Testis (tissue), 3 donors: ENCODE measurements around the gene OLR1. TPM values are rescaled to one million over a fixed set of nuclear protein-coding genes. Genes with fewer than 3 reads are reported as not detected.

Experiments used
- DNase-seq: peaks from one replicate; pipeline ENCODE4 v3.0.0-alpha.2; 2019
- H3K27ac ChIP-seq, 2 donors: fragments of 200-600 bp; sonication (generic); one replicate each; pipeline ENCODE4 v1.5.1; 2019
- H3K27me3 ChIP-seq: fragments of 200-600 bp; sonication (generic); one replicate; pipeline ENCODE4 v1.5.1; 2019
- H3K36me3 ChIP-seq: fragments of 200-600 bp; sonication (generic); one replicate; pipeline ENCODE4 v1.5.1; 2017; ENCODE audit warnings: low read depth; ENCODE audit errors: missing control alignments
- H3K4me1 ChIP-seq: fragments of 200-600 bp; sonication (generic); one replicate; pipeline ENCODE4 v1.5.1; 2019
- H3K4me3 ChIP-seq, 2 donors: fragments of 200-600 bp; sonication (generic); one replicate each; pipeline ENCODE4 v1.5.1; 2017 to 2019
- H3K9me3 ChIP-seq: fragments of 200-600 bp; sonication (generic); one replicate; pipeline ENCODE4 v1.5.1; 2017
- CTCF ChIP-seq, 3 experiments: fragments of 450-650 bp in 2 of 3; fragments of 200-600 bp in 1 of 3; sonication (generic) in 1 of 3; IDR thresholded peaks; one replicate each; pipeline ENCODE4 v1.5.1; 2016 to 2019; ENCODE audit warnings: antibody characterized with exemption in 3 of 3, mild to moderate bottlenecking in 2 of 3, moderate library complexity in 1 of 3
- POLR2A ChIP-seq: fragments of 450-650 bp; IDR thresholded peaks from one replicate; pipeline ENCODE4 v1.6.1; 2017; ENCODE audit warnings: antibody characterized with exemption, mild to moderate bottlenecking, moderate library complexity
- WGBS, 2 donors: methylation state at CpG; one replicate each; pipeline ENCODE4 v1.1.5; 2018; 5-methylcytosine and 5-hydroxymethylcytosine counted together
- intact Hi-C: fragments of 100-400 bp; cut with DNase I; formaldehyde crosslinking; loops from one replicate; pipeline ENCODE4 v1.15.1; 2023; ENCODE audit warnings: low total_unique reads
- polyA plus RNA-seq: library from polyadenylated mRNA; stranded (reverse); fragments of 350-450 nt; fragmentation: Illumina TruSeq; extraction: RNeasy Lipid Tissue Mini Kit (QIAGEN cat#74804); gene quantifications from one replicate; pipeline ENCODE4 v1.2.3, GENCODE V29; 2014; ENCODE audit warnings: low read depth, low replicate concordance; ENCODE audit not compliant: insufficient read depth
- total RNA-seq, 2 donors: library from RNA; depleted of rRNA; stranded (reverse); fragments of >200 nt; gene quantifications; one replicate each; pipeline ENCODE4 v1.2.3, GENCODE V29; 2016

Gene OLR1
- total and polyA plus RNA-seq, 3 donors from 2014 or later, result 0.87 to 5.9 (median 2.5) TPM

DNA sequence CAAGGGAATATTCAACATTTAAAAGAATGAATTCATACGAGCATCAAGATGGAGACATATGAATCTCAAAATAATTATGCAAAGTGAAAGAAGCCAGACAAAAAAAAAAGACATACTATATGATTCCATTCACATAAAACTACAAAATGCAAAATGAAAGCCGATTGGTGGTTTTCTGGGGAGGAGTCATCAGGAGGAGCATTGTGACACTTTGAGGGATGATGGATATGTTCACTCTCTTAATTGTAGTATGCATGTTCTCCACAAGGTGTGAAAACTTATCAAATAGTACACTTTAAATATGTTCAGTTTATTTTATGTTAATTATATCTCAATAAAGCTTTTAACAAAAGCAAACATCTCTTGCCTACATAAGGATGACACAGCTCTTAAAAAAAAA, 13.5 kb downstream of the OLR1 start:
- intact Hi-C loops, result no loop called here
- DNase-seq, result no peak
- Histone ChIP-seq H3K9me3 (no peaks in the 10 kb centered on the region), H3K4me1 (peaks cover 4% of the 10 kb centered on the region), H3K27me3 (no peaks in the 10 kb centered on the region), H3K4me3 (no peak overlapping the region), H3K27ac (no peak overlapping the region), H3K36me3 (no peaks in the 10 kb centered on the region)
- no peak for TF ChIP-seq POLR2A
- TF ChIP-seq CTCF (IDR thresholded peaks at IDR 0.05), result no peak
- WGBS, 2 donors, result 90 to 92% methylated on average over 2 of the region's 2 CpGs

DNA sequence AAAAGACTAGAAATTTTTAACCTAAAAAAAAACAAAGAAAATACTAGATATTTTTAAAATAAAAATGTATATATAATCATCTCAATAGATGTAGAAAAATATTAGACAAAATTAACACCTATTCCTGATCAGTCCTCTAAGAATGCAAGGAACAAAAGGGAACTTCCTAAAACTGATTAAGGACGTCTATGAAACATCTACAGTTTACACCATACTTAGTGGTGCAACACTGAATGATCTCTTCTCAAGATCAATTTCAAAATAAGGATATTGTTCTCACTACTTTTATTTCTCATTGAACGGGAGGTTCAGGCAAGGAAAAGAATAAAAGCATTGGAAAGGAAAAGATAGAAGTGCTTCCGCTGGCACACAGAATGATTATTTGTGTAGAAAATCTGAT, 16.0 kb downstream of the OLR1 start:
- 80 to 89% methylated on average over 3 of the region's 3 CpGs for WGBS, 2 donors
- intact Hi-C loops, result no loop called here
- Histone ChIP-seq H3K27me3 (no peaks in the 10 kb centered on the region), H3K4me3 (no peak overlapping the region), H3K9me3 (no peaks in the 10 kb centered on the region), H3K27ac (no peak overlapping the region), H3K36me3 (no peaks in the 10 kb centered on the region), H3K4me1 (peaks cover 8% of the 10 kb centered on the region)
- TF ChIP-seq POLR2A (no peak), CTCF (IDR thresholded peaks at IDR 0.05) (no peak)
- DNase-seq, result no peak

DNA sequence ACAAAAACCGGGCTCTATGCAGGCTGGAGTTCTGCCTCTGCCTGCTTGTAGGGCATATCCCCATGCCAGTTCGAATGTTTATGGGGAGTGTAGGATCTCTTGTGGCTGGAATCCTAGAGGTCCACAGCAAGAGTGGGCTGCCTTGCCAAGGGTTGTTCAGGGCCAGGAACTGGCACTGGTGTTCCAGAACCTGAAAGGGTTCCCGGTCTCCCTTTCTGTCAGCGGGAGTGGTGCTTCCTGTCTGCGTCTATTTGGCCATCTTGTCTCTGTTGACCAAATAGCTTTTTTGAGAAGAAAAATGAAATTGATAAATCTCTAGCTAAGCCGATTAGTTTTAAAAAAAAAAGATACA, 17.8 kb downstream of the OLR1 start:
- H3K27ac ChIP-seq, result peak overlapping the region; percentile 81 to 85
- TF ChIP-seq POLR2A (no peak), CTCF (IDR thresholded peaks at IDR 0.05) (no peak)
- intact Hi-C loops, result no loop called here

DNA sequence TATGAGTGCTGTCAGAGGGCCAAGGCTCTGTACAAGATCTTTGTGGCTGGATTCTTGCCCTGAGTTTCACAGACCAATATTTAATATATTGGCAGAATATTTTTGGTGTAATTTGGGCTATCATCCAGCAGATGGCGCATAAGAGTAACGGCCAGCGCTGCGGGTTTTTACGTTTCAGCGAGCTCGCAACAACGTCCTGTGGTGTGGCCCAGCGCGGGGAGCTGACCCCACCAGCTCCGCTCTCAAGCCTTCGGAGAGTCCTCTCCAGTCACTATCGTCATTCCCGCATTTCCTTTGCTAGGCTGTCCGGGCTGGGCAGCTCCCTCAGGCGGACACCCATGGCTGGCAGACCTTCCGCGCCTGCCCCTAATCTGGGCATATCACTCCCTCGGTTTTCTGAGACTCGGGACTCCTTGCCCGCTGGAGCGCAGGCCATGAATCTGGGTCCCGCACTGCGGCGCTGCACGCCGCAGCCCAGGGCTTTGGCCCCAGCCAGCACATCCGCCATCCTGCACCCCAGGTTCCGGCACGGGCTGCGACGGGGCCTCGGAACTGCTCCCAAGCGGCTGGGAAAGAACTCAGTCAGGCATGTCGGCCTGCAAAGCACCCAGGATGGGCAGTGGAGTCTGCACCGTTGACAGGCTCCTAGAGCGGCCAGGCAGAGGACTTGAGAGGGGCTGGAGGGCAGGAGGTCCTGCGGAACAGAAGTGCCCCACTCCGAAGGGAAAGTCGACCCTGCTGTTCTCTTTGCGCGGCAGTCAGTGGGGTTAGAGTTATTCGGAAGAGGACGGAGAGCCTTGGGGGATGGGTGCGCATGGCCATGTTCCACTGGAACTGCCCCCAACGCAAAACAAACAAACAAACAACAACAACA, 18.4 kb downstream of the OLR1 start:
- WGBS, 2 donors, result 4 to 6% methylated on average over 29 to 46 of the region's 46 CpGs
- no peak for TF ChIP-seq POLR2A
- peak; percentile 88 to 89 (median 89) for TF ChIP-seq CTCF (IDR thresholded peaks at IDR 0.05)
- H3K4me1 ChIP-seq, result peaks cover 4% of the 10 kb centered on the region
- peak overlapping the region; percentile 81 to 85 for H3K27ac ChIP-seq
- peak; percentile 89 for DNase-seq
- no peaks in the 10 kb centered on the region for H3K36me3 ChIP-seq
- H3K9me3 ChIP-seq, result no peaks in the 10 kb centered on the region
- intact Hi-C loops, result no loop called here
- H3K27me3 ChIP-seq, result no peaks in the 10 kb centered on the region
- H3K4me3 ChIP-seq, result peak overlapping the region; percentile 46 to 60

More for the DNA sequence above, 17.8 kb downstream of the OLR1 start:
- Histone ChIP-seq H3K36me3 (no peaks in the 10 kb centered on the region), H3K4me1 (peaks cover 4% of the 10 kb centered on the region), H3K9me3 (no peaks in the 10 kb centered on the region), H3K4me3 (peak overlapping the region; percentile 46 to 60), H3K27me3 (no peaks in the 10 kb centered on the region)
- no peak for DNase-seq
- 21 to 41% methylated on average over 6 of the region's 6 CpGs for WGBS, 2 donors

GRCh38 chr12:10151621-10152020, 20.3 kb downstream of the OLR1 start:
- H3K4me3 ChIP-seq, result no peak overlapping the region
- H3K36me3 ChIP-seq, result no peaks in the 10 kb centered on the region
- TF ChIP-seq POLR2A (no peak), CTCF (IDR thresholded peaks at IDR 0.05) (no peak)
- intact Hi-C loops, result no loop called here
- H3K27ac ChIP-seq, result no peak overlapping the region
- H3K4me1 ChIP-seq, result peaks cover 4% of the 10 kb centered on the region
- DNase-seq, result no peak
- no peaks in the 10 kb centered on the region for H3K9me3 ChIP-seq
- WGBS, 2 donors, result 68 to 70% methylated on average over 2 of the region's 2 CpGs
- H3K27me3 ChIP-seq, result no peaks in the 10 kb centered on the region
